Stimulated activated CD4-positive, alpha-beta T cell treated with anti-CD3 and anti-CD28 coated beads, Interleukin-2, amount 100 ng/mL, for 24 hours (primary cell): Measurements from ENCODE around the gene MGARP.
A peak's percentile ranks its signal among the peaks of the same experiment; 100 is the strongest.
"Not testable (repeated sequence)": the region's sequence is repeated elsewhere in the genome, so short reads cannot be mapped to it uniquely, and the experiment has no call there.

Source experiments
- DNase-seq, 2 donors: peaks; one replicate each; pipeline ENCODE4 v3.0.0-alpha.2; 2020

Gene MGARP

DNA sequence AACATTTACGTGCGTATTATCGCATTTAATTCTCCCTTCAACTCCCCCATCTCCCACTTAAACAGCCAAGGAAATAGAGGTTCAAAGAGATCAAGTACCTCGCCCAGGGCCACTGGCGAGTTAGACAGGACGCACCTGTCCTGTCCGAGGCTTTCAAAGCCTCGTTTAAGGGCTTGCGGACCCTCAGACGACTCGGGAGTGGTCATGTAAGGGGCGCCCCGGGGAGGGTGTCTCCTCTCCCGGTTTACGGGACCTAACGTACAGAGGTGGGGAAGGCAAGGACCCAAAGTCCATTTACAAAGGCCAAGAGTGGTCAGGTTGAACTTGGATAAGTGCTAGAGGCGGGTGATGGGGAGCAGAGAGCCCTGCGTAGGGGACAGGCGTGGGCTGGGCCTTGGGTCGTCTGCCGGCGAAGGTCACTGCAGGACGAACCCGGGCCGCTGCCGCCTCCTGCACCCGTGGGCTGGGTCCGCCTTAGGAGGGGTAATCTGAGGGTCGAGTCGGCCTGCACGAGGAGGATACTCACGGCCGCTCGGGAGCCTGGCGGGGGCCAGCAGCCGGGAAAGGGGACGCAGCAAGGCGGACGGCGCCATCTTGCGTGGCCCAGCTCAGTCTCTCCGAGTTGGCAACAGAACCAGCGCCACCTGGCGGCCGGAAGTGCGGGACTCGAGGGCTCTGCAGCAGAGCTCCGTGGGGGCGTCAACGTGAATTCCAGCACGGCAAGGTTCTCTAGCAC is 15.3 kb upstream of the MGARP start:
- peak; percentile 99 to 100 for DNase-seq

GRCh38 chr4:139286186-139286698 is 6.2 kb upstream of the MGARP start:
- DNase-seq: no peak

GRCh38 chr4:139282721-139283075 is 2.7 kb upstream of the MGARP start:
- no peak for DNase-seq

GRCh38 chr4:139282065-139282720 is 2.2 kb upstream of the MGARP start:
- no peak for DNase-seq

- DNase-seq: peak in 1 of 2 donors; percentile 17
Observed at GRCh38 chr4:139278912-139279759, 889 bp downstream of the MGARP start.

DNA sequence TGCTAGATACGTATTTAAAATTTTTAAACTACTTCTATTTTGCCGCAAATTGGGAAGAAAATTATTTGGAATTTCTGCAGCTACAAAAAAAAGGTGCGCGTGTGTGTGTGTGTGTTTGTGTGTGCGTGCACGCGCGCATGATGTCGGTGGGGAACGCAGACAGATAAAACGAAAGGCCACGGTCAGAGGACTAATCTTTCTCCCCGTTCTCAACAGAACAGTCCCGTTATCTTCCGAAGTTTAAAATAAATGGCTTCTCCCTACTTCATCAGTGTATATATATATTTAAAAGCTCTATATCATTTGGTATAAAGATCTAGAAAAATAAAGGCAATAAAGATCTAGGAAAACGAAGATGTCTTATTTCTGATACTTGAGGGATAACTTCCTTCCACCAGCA is 1.5 kb downstream of the MGARP start:
- no peak for DNase-seq

GRCh38 chr4:139275281-139275735 is 4.7 kb downstream of the MGARP start:
- no peak for DNase-seq

DNA sequence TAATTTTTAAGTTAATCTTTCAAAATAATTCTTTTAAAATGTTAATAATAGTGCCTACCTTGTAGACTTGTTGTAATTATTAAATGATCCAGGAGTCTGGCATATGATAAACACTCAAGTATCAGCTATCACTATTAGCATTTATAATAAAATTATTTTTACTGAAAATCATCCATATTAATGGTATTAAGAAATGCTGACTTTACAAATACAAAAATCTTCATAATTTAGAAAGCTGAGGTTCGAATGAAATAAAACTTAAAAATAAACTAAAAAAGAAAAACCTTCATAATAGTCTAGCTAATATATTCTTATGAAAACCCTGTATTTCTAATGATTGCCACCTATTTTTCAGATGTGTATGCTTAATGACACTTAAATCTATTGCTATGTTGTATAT is 5.2 kb downstream of the MGARP start:
- no peak for DNase-seq

- no peak for DNase-seq
Observed at GRCh38 chr4:139273835-139274234, 6.2 kb downstream of the MGARP start.

DNA sequence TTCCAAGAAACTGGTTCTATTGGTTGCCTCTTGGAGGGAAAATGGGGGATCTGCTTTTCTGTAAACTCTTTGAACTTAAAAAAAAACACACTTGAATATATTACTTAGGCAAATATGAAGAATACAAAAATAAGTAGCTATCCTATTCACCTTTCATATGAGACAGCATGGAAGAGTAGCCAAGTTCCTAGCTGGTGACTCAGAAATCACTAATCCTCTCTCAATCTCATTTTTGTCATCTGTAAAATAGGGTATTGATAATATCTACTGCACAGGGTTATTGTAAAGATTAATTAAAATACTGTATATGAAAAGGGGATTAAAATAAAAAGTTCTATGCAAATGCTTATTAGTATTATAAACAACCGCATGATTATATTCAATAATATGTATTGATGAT is 12.7 kb downstream of the MGARP start:
- DNase-seq: no peak

DNA sequence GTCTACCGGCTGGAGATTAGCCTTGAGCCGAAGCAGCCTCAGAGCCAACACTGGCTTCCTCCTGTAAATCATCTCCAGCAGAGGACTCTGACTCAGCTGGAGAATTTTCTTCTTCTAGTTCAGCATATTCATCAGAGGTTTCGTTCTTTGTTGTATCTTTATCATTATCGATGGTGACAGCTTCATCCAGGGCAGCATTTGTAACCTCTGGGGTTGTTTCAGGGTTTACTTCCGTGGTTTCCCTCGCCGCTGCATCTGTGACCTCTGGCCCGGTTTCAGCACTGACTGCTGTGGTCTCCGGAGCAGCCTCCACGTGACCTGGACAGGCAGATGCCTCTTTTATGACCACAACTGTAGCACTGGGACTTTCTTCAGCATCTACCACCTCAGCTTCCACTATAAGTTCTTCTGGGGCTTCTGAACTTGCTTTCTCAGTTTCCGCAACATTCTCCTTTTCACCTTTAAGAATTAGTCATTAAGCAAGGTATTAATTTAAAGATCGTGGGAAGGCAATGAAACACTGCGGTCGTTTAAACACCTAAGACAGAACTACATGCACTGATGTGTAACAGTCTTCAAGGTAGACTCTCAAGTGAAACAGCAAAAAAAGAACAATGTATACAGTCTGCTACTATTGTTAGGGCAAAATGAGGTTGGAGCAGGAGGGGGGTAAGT is 13.3 kb downstream of the MGARP start:
- peak; percentile 77 to 81 for DNase-seq

DNA sequence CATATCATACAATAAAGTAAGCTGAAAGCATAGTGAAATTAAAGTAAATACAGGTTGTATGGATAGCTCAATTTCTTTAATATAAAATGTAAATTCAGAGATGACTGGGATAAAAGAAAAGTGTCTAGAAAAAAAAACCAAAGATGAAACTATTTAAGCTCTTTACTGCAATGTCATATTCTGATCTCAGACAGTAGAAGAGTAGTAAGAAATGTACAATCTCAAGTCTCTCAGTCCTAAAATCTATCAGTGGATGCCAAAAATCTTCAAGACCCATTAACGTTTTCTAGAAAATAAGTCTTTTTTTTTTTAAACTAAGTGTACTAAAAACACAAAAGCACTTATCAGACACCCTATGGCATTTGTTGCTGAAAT is 13.8 kb downstream of the MGARP start:
- no peak for DNase-seq

DNA sequence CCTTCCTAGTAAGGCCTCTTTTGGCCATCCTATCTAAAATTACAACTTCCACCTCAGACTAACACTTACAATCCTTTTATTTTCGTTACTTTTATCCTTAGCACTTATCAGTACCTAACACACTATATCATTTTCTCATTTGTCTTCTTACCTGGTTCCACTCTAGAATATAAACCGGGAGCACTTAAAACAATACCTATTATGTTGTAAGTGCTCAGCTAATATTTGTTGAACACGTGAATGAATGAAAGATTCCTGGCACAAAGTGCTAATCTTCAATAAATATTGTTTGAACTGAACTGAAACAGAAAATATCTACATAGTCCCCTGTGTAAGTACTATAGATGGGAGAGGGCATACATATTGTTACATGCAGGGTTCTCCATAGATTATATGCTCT is 14.4 kb downstream of the MGARP start:
- DNase-seq: no peak

GRCh38 chr4:139256349-139256748 is 23.7 kb downstream of the MGARP start:
- no peak for DNase-seq

DNA sequence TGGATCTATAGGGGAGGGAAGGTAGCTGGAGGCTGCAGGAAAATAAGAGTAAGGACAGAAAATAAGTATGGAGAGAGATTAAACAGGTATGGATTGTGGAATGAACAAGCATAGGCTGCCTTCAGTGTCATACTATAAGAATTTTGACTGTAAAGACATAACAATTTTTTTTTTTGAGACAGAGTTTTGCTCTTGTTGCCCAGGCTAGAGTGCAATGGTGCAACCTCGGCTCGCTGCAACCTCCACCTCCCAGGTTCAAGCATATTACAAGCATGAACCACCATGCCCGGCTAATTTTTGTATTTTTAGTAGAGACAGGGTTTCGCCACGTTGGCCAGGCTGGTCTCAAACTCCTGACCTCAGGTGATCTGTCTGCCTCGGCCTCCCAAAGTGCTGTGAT is 24.4 kb downstream of the MGARP start:
- DNase-seq: not testable (repeated sequence)

GRCh38 chr4:139253713-139254112 is 26.3 kb downstream of the MGARP start:
- no peak for DNase-seq

- DNase-seq: no peak
Observed at GRCh38 chr4:139253046-139253445, 27.0 kb downstream of the MGARP start.

- DNase-seq: no peak
Observed at GRCh38 chr4:139247700-139248238, 32.3 kb downstream of the MGARP start.

- DNase-seq: no peak
Observed at GRCh38 chr4:139247241-139247640, 32.8 kb downstream of the MGARP start.

GRCh38 chr4:139246166-139246565 is 33.9 kb downstream of the MGARP start:
- no peak for DNase-seq

- DNase-seq: no peak
Observed at GRCh38 chr4:139245590-139245989, 34.4 kb downstream of the MGARP start.
